Liver (tissue), 3 donors: ENCODE data around the gene KNG1.

Experiments
- CTCF ChIP-seq: fragments of 150-350 bp; IDR thresholded peaks from 2 replicates; pipeline ENCODE4 v1.5.1; 2017; ENCODE audit warnings: improper control_type of control experiment, low read depth, low read length; ENCODE audit not compliant: missing input control
- GABPA ChIP-seq, 2 donors: IDR thresholded peaks in 1 of 2; conservative IDR thresholded peaks in 1 of 2; 2 replicates each; pipeline ENCODE4 v1.6.1; 2016; ENCODE audit warnings: antibody characterized with exemption in 2 of 2, mild to moderate bottlenecking in 1 of 2, moderate library complexity in 1 of 2
- RXRA ChIP-seq, 2 donors: IDR thresholded peaks; 2 replicates each; pipeline ENCODE4 v1.6.1; 2017 to 2018; ENCODE audit warnings: antibody characterized with exemption in 2 of 2, mild to moderate bottlenecking in 1 of 2
- SP1 ChIP-seq: IDR thresholded peaks from 2 replicates; pipeline ENCODE4 v1.6.1; 2018; ENCODE audit warnings: antibody characterized with exemption, mild to moderate bottlenecking
- TAF1 ChIP-seq: conservative IDR thresholded peaks from 2 replicates; pipeline ENCODE4 v1.6.1; 2016; ENCODE audit warnings: antibody characterized with exemption, mild to moderate bottlenecking
- YY1 ChIP-seq: IDR thresholded peaks from 2 replicates; pipeline ENCODE4 v1.6.1; 2016; ENCODE audit warnings: antibody characterized with exemption, mild to moderate bottlenecking
- ZBTB33 ChIP-seq: IDR thresholded peaks from 2 replicates; pipeline ENCODE4 v1.6.1; 2016; ENCODE audit warnings: antibody characterized with exemption
- donor health status: healthy.
- donor health status: healthy.

DNA sequence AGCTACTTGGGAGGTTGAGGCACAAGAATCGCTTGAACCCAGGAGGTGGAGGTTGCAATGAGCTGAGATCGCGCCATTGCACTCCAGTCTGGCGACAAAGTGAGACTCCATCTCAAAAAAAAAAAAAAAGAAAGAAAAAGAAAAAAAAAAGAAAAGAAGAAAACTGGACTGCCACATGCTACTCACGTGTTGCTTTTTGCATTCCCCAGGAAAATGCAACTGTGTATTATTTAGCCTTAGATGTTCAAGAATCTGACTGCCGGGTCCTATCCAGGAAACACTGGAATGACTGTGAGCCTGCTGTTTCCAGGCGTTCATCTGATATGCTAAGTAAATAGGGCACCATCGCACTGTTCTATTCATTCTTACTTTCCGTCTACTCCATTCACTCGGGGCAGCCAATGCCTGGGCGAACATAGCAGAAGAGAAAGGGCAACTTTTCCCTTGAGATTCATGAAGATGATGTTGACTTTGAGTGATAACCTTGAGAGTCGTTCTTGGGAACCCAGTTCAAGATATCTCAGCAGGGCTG, 30.0 kb upstream of the KNG1 start:
- no peak for TF ChIP-seq CTCF
- TF ChIP-seq GABPA (IDR thresholded peaks at IDR 0.05 in 1 of 2, conservative IDR thresholded peaks at IDR 0.05 in 1 of 2): no peak
- TF ChIP-seq YY1: no peak
- TF ChIP-seq SP1: no peak
- no peak for TF ChIP-seq RXRA (IDR thresholded peaks at IDR 0.05)
- TF ChIP-seq ZBTB33: no peak
- no peak for TF ChIP-seq TAF1
